Measurements from ENCODE around the gene SMARCD3.

The SMARCD3 gene

GRCh38 chr7:151192002-151192539, 56.4 kb downstream of the SMARCD3 start:
- in situ Hi-C loops (cut with MboI; ENCODE audit: low sequenced_read_pairs), result no loop called here

GRCh38 chr7:151191544-151191943, 57.0 kb downstream of the SMARCD3 start:
- in situ Hi-C loops (cut with MboI; ENCODE audit: low sequenced_read_pairs), result no loop called here

- in situ Hi-C loops (cut with MboI; ENCODE audit: low sequenced_read_pairs), result no loop called here
These were observed 59.5 kb downstream of the SMARCD3 start for GRCh38 chr7:151189038-151189437.
